OCI-LY7 (cell line): ENCODE results near the gene ERC1. TPM values are rescaled to one million over a fixed set of nuclear protein-coding genes. Genes with fewer than 3 reads are reported as not detected.

Source experiments
- BruUV-seq: library from RNA; stranded (reverse); fragments of 400-500 nt; replicated peaks from 2 replicates; lab custom pipeline; 2021; lab: Mats Ljungman, UMichigan
- CTCF ChIA-PET: fragments of 300-600 bp; sonication (Branson Sonifier 250); formaldehyde crosslinking; loops from one replicate; lab custom pipeline; 2022; ENCODE audit warnings: antibody characterized with exemption; ENCODE audit not compliant: unreplicated experiment; lab: Charles Lee
- POLR2A ChIA-PET: fragments of 300-600 bp; sonication (Branson Sonifier 250); formaldehyde crosslinking; loops from one replicate; lab custom pipeline; 2022; ENCODE audit warnings: antibody characterized with exemption; lab: Charles Lee
- DNase-seq: peaks from one replicate; pipeline ENCODE4 v3.0.0-alpha.2; 2015; ENCODE audit warnings: low spot score
- H2AFZ ChIP-seq: fragments of 200-600 bp; sonication (generic), shearing (Covaris generic); 2 replicates; pipeline ENCODE4 v1.6.1; 2014; ENCODE audit warnings: mild to moderate bottlenecking, antibody characterized with exemption, low read length, moderate library complexity
- H3K27ac ChIP-seq: fragments of 200-600 bp; sonication (generic); 2 replicates; pipeline ENCODE4 v1.5.1; 2014; ENCODE audit warnings: mixed run types, low read depth, mild to moderate bottlenecking, moderate library complexity, low read length, inconsistent platforms; ENCODE audit not compliant: poor library complexity, severe bottlenecking
- H3K36me3 ChIP-seq: fragments of 200-600 bp; sonication (generic); 2 replicates; pipeline ENCODE4 v1.6.1; 2014; ENCODE audit warnings: mild to moderate bottlenecking, antibody characterized with exemption, low read length, moderate library complexity, mixed read lengths; ENCODE audit not compliant: insufficient read depth
- H3K4me1 ChIP-seq: fragments of 200-600 bp; sonication (generic); 2 replicates; pipeline ENCODE4 v1.5.1; 2014; ENCODE audit warnings: mild to moderate bottlenecking, low read length; ENCODE audit not compliant: insufficient read depth, poor library complexity, severe bottlenecking
- H3K4me2 ChIP-seq: fragments of 200-600 bp; sonication (generic); 2 replicates; pipeline ENCODE4 v1.6.1; 2014; ENCODE audit warnings: mild to moderate bottlenecking, low read length
- H3K4me3 ChIP-seq: fragments of 200-600 bp; sonication (generic); 2 replicates; pipeline ENCODE4 v1.5.1; 2014; ENCODE audit warnings: mild to moderate bottlenecking, low read depth, low read length; ENCODE audit not compliant: poor library complexity, severe bottlenecking
- H3K79me2 ChIP-seq: fragments of 200-600 bp; sonication (generic); 2 replicates; pipeline ENCODE4 v1.6.1; 2016; ENCODE audit warnings: low read depth, mild to moderate bottlenecking, low read length, moderate library complexity, mixed read lengths; ENCODE audit not compliant: insufficient read depth
- H3K9me2 ChIP-seq: fragments of 200-600 bp; sonication (generic); 2 replicates; pipeline ENCODE4 v1.6.1; 2016; ENCODE audit warnings: mild to moderate bottlenecking, low read length, mixed read lengths; ENCODE audit not compliant: insufficient read depth
- H3K9me3 ChIP-seq: fragments of 200-600 bp; sonication (generic); 2 replicates; pipeline ENCODE4 v1.6.1; 2014; ENCODE audit warnings: mild to moderate bottlenecking, mixed run types, low read length, mixed read lengths
- H4K20me1 ChIP-seq: fragments of 200-600 bp; sonication (generic); 2 replicates; pipeline ENCODE4 v1.6.1; 2014; ENCODE audit warnings: mild to moderate bottlenecking, antibody characterized with exemption, low read length, moderate library complexity, mixed read lengths; ENCODE audit not compliant: insufficient read depth
- EZH2phosphoT487 ChIP-seq: fragments of 200-600 bp; sonication (generic); IDR thresholded peaks from 2 replicates; pipeline ENCODE4 v1.6.1; 2018; ENCODE audit warnings: low read depth, borderline replicate concordance, mild to moderate bottlenecking, mixed run types, antibody characterized with exemption, low read length, moderate library complexity, mixed read lengths
- intact Hi-C: fragments of 100-400 bp; cut with micrococcal nuclease; formaldehyde crosslinking; loops from one replicate; pipeline ENCODE4 v1.10.0; 2022; ENCODE audit not compliant: unreplicated experiment
- total RNA-seq, 2 experiments: library from RNA; depleted of rRNA in 1 of 2; stranded (reverse); fragments of >200 nt in 1 of 2; shearing (Covaris generic) in 1 of 2; gene quantifications; 2 replicates each; pipeline ENCODE4 v1.2.3, GENCODE V29; 2014 to 2022
- TF ChIP-seq, protein P1 (sequence below): fragments of 200-600 bp; sonication (generic); conservative IDR thresholded peaks from 2 replicates; pipeline ENCODE4 v1.5.1; 2014; ENCODE audit warnings: mild to moderate bottlenecking, antibody characterized with exemption, low read length, moderate library complexity, mixed read lengths

Gene ERC1
- total RNA-seq, 2 experiments from 2014 or later, result 26.9 to 86.9 TPM

DNA sequence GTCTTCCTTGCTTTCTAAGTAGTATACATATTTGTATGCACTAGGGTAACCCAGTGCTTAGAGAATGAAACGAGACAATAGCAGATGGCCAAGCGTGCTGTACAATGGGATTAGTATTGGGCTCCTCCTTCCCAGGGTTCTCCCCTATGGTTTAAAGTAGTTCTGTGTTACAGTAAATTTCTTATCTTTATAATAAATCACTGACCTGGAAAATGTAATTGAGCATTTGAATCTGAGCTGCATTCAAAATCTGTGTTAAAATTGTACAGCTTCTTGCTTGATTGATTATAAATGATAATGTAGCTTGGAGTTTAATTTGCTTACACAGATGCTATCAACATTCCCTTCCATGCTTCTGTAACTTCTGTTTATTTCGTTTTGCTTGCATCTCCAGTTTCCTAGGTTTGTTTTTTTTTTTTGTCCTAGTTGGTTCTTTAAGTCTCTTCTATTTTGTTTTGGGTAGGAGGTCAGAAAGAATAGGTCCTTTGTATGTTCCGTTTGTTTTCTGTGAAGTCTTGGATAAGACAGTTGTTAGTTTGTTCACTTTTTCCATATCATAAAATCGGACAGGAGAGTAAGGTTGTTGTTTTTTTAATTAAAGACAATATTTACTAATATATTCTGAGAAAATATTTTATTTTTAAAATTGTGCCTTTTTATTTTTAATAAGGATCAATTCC lies 171.2 kb downstream of the ERC1 start:
- DNase-seq, result no peak
- H2AFZ ChIP-seq, result no peak overlapping the region
- no TSS peak for BruUV-seq
- no peaks in the 10 kb centered on the region; the same call in 1 of the 2 replicates for H3K36me3 ChIP-seq
- H3K27ac ChIP-seq, result no peak overlapping the region
- ChIA-PET POLR2A (interaction anchor here (0.7 to 1.5 kb wide), 3 partner anchors 16 to 912 kb away, joined by 3 to 4 read pairs (median 3); no protein-coding TSS in a partner anchor), CTCF (no interaction called here)
- no peaks in the 10 kb centered on the region for H3K9me3 ChIP-seq
- no peaks in the 10 kb centered on the region for H3K4me1 ChIP-seq
- TF ChIP-seq EZH2phosphoT487, result no peak
- TF ChIP-seq, protein P1, sequence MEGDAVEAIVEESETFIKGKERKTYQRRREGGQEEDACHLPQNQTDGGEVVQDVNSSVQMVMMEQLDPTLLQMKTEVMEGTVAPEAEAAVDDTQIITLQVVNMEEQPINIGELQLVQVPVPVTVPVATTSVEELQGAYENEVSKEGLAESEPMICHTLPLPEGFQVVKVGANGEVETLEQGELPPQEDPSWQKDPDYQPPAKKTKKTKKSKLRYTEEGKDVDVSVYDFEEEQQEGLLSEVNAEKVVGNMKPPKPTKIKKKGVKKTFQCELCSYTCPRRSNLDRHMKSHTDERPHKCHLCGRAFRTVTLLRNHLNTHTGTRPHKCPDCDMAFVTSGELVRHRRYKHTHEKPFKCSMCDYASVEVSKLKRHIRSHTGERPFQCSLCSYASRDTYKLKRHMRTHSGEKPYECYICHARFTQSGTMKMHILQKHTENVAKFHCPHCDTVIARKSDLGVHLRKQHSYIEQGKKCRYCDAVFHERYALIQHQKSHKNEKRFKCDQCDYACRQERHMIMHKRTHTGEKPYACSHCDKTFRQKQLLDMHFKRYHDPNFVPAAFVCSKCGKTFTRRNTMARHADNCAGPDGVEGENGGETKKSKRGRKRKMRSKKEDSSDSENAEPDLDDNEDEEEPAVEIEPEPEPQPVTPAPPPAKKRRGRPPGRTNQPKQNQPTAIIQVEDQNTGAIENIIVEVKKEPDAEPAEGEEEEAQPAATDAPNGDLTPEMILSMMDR, result no peak
- H3K4me3 ChIP-seq, result no peak overlapping the region
- H3K4me2 ChIP-seq, result no peak overlapping the region
- no peaks in the 10 kb centered on the region for H3K79me2 ChIP-seq
- H3K9me2 ChIP-seq, result no peaks in the 10 kb centered on the region
- intact Hi-C loops, result no loop called here
- H4K20me1 ChIP-seq, result no peaks in the 10 kb centered on the region

DNA sequence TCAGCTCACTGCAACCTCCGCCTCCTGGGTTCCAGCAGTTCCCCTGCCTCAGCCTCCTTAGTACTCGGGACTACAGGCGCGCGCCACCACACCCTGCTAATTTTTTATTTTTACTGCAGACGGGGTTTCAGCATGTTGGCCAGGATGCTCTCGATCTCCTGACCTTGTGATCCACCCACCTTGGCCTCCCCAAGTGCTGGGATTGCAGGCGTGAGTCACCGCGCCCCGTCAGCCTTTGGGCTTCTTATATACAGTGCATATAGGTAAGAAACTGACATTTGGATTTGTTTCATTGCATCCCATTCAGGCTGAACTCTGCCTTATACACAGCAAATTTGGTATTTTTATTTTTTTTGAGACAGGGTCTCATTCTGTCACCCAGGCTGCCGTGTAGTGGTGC lies 176.8 kb downstream of the ERC1 start:
- Histone ChIP-seq H3K4me1 (peaks cover 9% of the 10 kb centered on the region), H3K36me3 (peaks cover 4% of the 10 kb centered on the region), H3K79me2 (no peaks in the 10 kb centered on the region), H3K4me3 (no peak overlapping the region), H3K9me2 (no peaks in the 10 kb centered on the region), H3K27ac (no peak overlapping the region), H3K9me3 (no peaks in the 10 kb centered on the region), H4K20me1 (no peaks in the 10 kb centered on the region), H2AFZ (no peak overlapping the region), H3K4me2 (no peak overlapping the region)
- TF ChIP-seq, protein P1, result no peak
- TF ChIP-seq EZH2phosphoT487, result no peak
- BruUV-seq, result no TSS peak
- DNase-seq, result no peak
- ChIA-PET POLR2A (no interaction called here), CTCF (no interaction called here)
- intact Hi-C loops, result no loop called here

DNA sequence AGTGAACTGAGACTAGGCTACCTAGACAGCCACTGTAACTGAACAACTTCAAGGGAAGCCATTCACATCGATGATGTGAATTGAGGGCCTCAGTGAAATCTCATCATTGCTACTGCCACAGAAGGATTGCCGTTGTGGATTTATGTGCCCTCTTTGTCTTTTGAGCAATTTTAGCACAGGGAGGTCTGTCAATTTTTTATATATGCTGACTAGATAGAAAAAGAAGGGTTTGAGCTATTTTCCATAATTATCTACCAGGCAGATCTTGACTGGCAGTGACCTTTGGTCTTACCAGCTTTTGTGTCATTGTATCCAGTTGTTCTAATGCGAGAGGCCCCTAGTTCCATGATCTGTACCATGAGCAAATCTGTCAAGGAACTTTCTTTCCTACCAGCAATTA lies 179.4 kb downstream of the ERC1 start:
- intact Hi-C loops, result no loop called here
- H3K4me2 ChIP-seq, result no peak overlapping the region
- no peak overlapping the region for H3K27ac ChIP-seq
- no peaks in the 10 kb centered on the region for H3K9me3 ChIP-seq
- no peak for DNase-seq
- no peaks in the 10 kb centered on the region for H3K79me2 ChIP-seq
- TF ChIP-seq, protein P1, result no peak
- TF ChIP-seq EZH2phosphoT487, result no peak
- peaks cover 24% of the 10 kb centered on the region for H3K4me1 ChIP-seq
- H2AFZ ChIP-seq, result no peak overlapping the region
- CTCF ChIA-PET, result no interaction called here
- no peaks in the 10 kb centered on the region for H4K20me1 ChIP-seq
- H3K9me2 ChIP-seq, result no peaks in the 10 kb centered on the region
- no TSS peak for BruUV-seq
- POLR2A ChIA-PET, result no interaction called here
- peaks cover 4% of the 10 kb centered on the region for H3K36me3 ChIP-seq
- H3K4me3 ChIP-seq, result no peak overlapping the region
